Panc1 (cell line): ENCODE results near the gene MALSU1. TPM values are rescaled to one million over a fixed set of nuclear protein-coding genes. Genes with fewer than 3 reads are reported as not detected.

ENCODE experiments used
- ATAC-seq: fragments of 200-7000 bp; cut with Tn5 transposase; 2 replicates; pipeline ENCODE4 v1.9.1; 2020; ENCODE audit warnings: mild to moderate bottlenecking, moderate library complexity
- BruUV-seq: library from RNA; stranded (reverse); fragments of 400-500 nt; replicated peaks from 2 replicates; lab custom pipeline; 2021; lab: Mats Ljungman, UMichigan
- CTCF ChIA-PET: fragments of 300-600 bp; sonication (Branson Sonifier 250); formaldehyde crosslinking; loops from one replicate; lab custom pipeline; 2022; ENCODE audit warnings: antibody characterized with exemption; lab: Charles Lee
- POLR2A ChIA-PET: fragments of 300-600 bp; sonication (Branson Sonifier 250); formaldehyde crosslinking; loops from one replicate; lab custom pipeline; 2022; ENCODE audit warnings: antibody characterized with exemption; lab: Charles Lee
- DNase-seq: peaks from one replicate; pipeline ENCODE4 v3.0.0-alpha.2; 2010; ENCODE audit warnings: low read depth, low spot score
- H3K27ac ChIP-seq: 2 replicates; pipeline ENCODE4 v1.5.1; 2011; ENCODE audit warnings: mild to moderate bottlenecking, low read length, inconsistent platforms
- H3K27me3 ChIP-seq: fragments of 200-500 bp; sonication (Bioruptor generic); 2 replicates; pipeline ENCODE4 v1.6.0; 2014; ENCODE audit warnings: low read length, inconsistent platforms; ENCODE audit not compliant: control insufficient read depth, insufficient read depth
- H3K36me3 ChIP-seq: fragments of 200-500 bp; sonication (Bioruptor generic); 2 replicates; pipeline ENCODE4 v1.5.1; 2014; ENCODE audit warnings: inconsistent platforms, mild to moderate bottlenecking, low read length, moderate library complexity; ENCODE audit not compliant: control insufficient read depth, insufficient read depth
- H3K4me1 ChIP-seq: 2 replicates; pipeline ENCODE4 v1.5.1; 2011; ENCODE audit warnings: inconsistent platforms, mild to moderate bottlenecking, low read length, moderate library complexity; ENCODE audit not compliant: control insufficient read depth, insufficient read depth
- H3K4me3 ChIP-seq, 2 experiments: 2 replicates each; pipeline ENCODE4 v1.5.1; 2011 to 2012; ENCODE audit warnings: low read depth in 2 of 2, low read length in 2 of 2, mild to moderate bottlenecking in 2 of 2, inconsistent platforms in 1 of 2, moderate library complexity in 1 of 2
- H3K9me3 ChIP-seq: fragments of 200-500 bp; sonication (Bioruptor generic); 2 replicates; pipeline ENCODE4 v1.5.1; 2014; ENCODE audit warnings: low read depth, mild to moderate bottlenecking, inconsistent platforms, low read length, moderate library complexity; ENCODE audit not compliant: control insufficient read depth, insufficient read depth
- POLR2AphosphoS5 ChIP-seq: IDR thresholded peaks from 2 replicates; pipeline ENCODE4 v1.6.1; 2012; ENCODE audit warnings: mild to moderate bottlenecking, low read depth, low read length, moderate library complexity
- SIN3A ChIP-seq: IDR thresholded peaks from 2 replicates; pipeline ENCODE4 v1.6.1; 2012; ENCODE audit warnings: low read depth, mild to moderate bottlenecking, low read length, moderate library complexity, borderline replicate concordance; ENCODE audit not compliant: insufficient read depth
- TCF7L2 ChIP-seq: IDR thresholded peaks from 2 replicates; pipeline ENCODE4 v1.6.1; 2011; ENCODE audit warnings: mild to moderate bottlenecking, low read depth, low read length, inconsistent platforms
- in situ Hi-C: cut with HindIII; loops from 2 replicates; pipeline ENCODE4 v1.10.0; 2016; ENCODE audit warnings: low sequenced_read_pairs, low pct_unique_long_range_greater_than_20kb
- intact Hi-C: fragments of 100-400 bp; cut with micrococcal nuclease; formaldehyde crosslinking; loops from one replicate; pipeline ENCODE4 v1.10.0; 2022; ENCODE audit not compliant: unreplicated experiment
- total RNA-seq: library from RNA; stranded (reverse); gene quantifications from one replicate; pipeline ENCODE4 v1.2.1, GENCODE V29; 2021; ENCODE audit not compliant: unreplicated experiment
- TF ChIP-seq, protein P1 (sequence below), 2 experiments: IDR thresholded peaks; 2 replicates each; pipeline ENCODE4 v1.6.1; 2011 to 2012; ENCODE audit warnings: low read depth in 2 of 2, control low read depth in 1 of 2, low read length in 1 of 2, mild to moderate bottlenecking in 1 of 2, moderate library complexity in 1 of 2; ENCODE audit not compliant: insufficient read depth in 1 of 2
- TF ChIP-seq, protein P2 (sequence below): fragments of 450-650 bp; IDR thresholded peaks from 2 replicates; pipeline ENCODE4 v1.5.1; 2017; ENCODE audit warnings: mild to moderate bottlenecking

Gene MALSU1
- total RNA-seq, 1 experiment from 2014 or later: 111 TPM

DNA sequence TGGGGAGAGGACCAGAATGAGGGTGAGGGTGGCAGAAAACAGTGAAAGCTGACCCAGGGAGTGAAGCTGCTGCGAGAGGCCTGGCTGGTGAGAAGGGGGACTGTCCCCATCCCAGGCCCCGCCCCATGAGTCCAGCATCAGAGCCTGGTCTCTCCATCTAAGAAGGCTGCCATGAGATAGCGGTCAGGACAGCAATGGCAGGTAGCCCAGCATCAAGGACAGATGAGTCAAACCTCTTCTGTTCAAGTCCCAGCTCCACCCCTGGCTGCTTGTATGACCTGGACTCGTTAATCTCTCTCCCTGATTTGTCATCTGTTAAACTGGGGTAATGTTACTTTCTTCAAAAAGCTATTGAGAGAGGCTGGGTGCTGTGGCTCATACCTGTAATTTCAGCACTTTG, 30.4 kb upstream of the MALSU1 start:
- in situ Hi-C loops: no loop called here
- no peak for DNase-seq
- POLR2A ChIA-PET: interaction anchor here (1.1 kb wide), 1 partner anchor 9 kb away, joined by 4 read pairs; no protein-coding TSS in a partner anchor
- intact Hi-C loops: no loop called here
- H3K9me3 ChIP-seq: no peaks in the 10 kb centered on the region
- CTCF ChIA-PET: interaction anchor here (1.1 to 1.3 kb wide), 2 partner anchors 10 to 84 kb away, joined by 3 read pairs; no protein-coding TSS in a partner anchor
- no peak overlapping the region for H3K4me3 ChIP-seq
- TF ChIP-seq SIN3A: no peak
- TF ChIP-seq, protein P1, sequence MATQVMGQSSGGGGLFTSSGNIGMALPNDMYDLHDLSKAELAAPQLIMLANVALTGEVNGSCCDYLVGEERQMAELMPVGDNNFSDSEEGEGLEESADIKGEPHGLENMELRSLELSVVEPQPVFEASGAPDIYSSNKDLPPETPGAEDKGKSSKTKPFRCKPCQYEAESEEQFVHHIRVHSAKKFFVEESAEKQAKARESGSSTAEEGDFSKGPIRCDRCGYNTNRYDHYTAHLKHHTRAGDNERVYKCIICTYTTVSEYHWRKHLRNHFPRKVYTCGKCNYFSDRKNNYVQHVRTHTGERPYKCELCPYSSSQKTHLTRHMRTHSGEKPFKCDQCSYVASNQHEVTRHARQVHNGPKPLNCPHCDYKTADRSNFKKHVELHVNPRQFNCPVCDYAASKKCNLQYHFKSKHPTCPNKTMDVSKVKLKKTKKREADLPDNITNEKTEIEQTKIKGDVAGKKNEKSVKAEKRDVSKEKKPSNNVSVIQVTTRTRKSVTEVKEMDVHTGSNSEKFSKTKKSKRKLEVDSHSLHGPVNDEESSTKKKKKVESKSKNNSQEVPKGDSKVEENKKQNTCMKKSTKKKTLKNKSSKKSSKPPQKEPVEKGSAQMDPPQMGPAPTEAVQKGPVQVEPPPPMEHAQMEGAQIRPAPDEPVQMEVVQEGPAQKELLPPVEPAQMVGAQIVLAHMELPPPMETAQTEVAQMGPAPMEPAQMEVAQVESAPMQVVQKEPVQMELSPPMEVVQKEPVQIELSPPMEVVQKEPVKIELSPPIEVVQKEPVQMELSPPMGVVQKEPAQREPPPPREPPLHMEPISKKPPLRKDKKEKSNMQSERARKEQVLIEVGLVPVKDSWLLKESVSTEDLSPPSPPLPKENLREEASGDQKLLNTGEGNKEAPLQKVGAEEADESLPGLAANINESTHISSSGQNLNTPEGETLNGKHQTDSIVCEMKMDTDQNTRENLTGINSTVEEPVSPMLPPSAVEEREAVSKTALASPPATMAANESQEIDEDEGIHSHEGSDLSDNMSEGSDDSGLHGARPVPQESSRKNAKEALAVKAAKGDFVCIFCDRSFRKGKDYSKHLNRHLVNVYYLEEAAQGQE (IDR thresholded peaks at IDR 0.05; ENCODE audit: insufficient read depth in 1 of 2, low read depth in 2 of 2, low read length in 1 of 2): no peak
- TF ChIP-seq, protein P2, sequence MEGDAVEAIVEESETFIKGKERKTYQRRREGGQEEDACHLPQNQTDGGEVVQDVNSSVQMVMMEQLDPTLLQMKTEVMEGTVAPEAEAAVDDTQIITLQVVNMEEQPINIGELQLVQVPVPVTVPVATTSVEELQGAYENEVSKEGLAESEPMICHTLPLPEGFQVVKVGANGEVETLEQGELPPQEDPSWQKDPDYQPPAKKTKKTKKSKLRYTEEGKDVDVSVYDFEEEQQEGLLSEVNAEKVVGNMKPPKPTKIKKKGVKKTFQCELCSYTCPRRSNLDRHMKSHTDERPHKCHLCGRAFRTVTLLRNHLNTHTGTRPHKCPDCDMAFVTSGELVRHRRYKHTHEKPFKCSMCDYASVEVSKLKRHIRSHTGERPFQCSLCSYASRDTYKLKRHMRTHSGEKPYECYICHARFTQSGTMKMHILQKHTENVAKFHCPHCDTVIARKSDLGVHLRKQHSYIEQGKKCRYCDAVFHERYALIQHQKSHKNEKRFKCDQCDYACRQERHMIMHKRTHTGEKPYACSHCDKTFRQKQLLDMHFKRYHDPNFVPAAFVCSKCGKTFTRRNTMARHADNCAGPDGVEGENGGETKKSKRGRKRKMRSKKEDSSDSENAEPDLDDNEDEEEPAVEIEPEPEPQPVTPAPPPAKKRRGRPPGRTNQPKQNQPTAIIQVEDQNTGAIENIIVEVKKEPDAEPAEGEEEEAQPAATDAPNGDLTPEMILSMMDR: no peak
- TF ChIP-seq TCF7L2: no peak
- TF ChIP-seq POLR2AphosphoS5: no peak
- no peak overlapping the region for H3K27ac ChIP-seq
- peaks cover 6% of the 10 kb centered on the region for H3K4me1 ChIP-seq
- ATAC-seq: no peak
- H3K36me3 ChIP-seq: no peaks in the 10 kb centered on the region
- no peaks in the 10 kb centered on the region for H3K27me3 ChIP-seq
- no TSS peak for BruUV-seq

DNA sequence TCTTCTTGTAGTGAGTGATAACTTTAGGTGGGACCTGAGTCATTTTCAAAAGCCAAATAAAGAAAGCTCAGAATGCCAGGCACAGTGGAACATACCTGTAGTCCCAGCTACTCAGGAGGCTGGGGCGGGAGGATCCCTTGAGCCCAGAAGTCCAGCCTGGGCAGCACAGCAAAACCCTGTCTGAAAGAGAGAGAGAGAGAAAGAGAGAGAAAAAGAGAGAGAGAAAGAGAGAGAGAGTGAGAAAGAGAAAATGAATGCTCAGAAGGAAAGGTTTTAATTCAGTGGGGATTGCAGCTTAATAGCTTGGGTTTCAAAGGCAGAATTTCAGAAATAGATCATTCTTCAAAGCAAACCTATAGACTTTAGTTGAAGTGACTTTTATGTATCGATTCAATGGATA, 26.9 kb upstream of the MALSU1 start:
- DNase-seq (no peak), ATAC-seq (no peak)
- ChIA-PET CTCF (interaction anchor here (0.7 to 1.5 kb wide), 10 partner anchors 10 to 275 kb away, joined by 3 to 24 read pairs (median 4); no protein-coding TSS in a partner anchor), POLR2A (no interaction called here)
- in situ Hi-C loops (no loop called here), intact Hi-C loops (loop anchor here (2.0 to 10.0 kb wide), 4 partner anchors 85 to 443 kb away; partner anchors contain the start of genes IGF2BP3 and STK31)
- Histone ChIP-seq H3K36me3 (no peaks in the 10 kb centered on the region), H3K27ac (no peak overlapping the region), H3K27me3 (no peaks in the 10 kb centered on the region), H3K4me3 (no peak overlapping the region), H3K4me1 (peaks cover 11% of the 10 kb centered on the region), H3K9me3 (no peaks in the 10 kb centered on the region)
- BruUV-seq: no TSS peak
- no peak for TF ChIP-seq POLR2AphosphoS5
- TF ChIP-seq, protein P1 (IDR thresholded peaks at IDR 0.05; ENCODE audit: insufficient read depth in 1 of 2, low read depth in 2 of 2, low read length in 1 of 2): no peak
- TF ChIP-seq TCF7L2: no peak
- TF ChIP-seq SIN3A: no peak
- TF ChIP-seq, protein P2: no peak
